Right forelimb (tissue), 1 donor: ENCODE data around the gene AAMP.
"Not testable (repeated sequence)": the region's sequence is repeated elsewhere in the genome, so short reads cannot be mapped to it uniquely, and the experiment has no call there.

Experiments used
- DNase-seq: peaks from one replicate; pipeline ENCODE4 v3.0.0-alpha.2; 2018

The AAMP gene

DNA sequence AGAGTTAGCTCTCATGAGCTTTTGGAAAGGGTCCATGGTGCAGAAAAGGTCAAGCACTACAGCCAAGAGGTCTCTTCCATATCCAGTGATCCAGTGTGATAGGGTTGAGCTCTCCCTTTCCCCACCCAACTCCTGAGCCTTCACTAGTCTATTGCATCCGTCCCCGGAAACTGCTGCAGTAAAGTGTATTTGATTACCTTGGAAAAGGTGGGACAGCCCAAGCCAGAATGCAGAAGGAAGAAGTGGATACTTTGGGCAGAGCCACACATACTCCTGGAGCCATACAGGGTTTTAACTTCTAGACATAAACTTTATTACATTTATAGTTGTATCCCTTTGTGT is 3.9 kb upstream of the AAMP start:
- no peak for DNase-seq

DNA sequence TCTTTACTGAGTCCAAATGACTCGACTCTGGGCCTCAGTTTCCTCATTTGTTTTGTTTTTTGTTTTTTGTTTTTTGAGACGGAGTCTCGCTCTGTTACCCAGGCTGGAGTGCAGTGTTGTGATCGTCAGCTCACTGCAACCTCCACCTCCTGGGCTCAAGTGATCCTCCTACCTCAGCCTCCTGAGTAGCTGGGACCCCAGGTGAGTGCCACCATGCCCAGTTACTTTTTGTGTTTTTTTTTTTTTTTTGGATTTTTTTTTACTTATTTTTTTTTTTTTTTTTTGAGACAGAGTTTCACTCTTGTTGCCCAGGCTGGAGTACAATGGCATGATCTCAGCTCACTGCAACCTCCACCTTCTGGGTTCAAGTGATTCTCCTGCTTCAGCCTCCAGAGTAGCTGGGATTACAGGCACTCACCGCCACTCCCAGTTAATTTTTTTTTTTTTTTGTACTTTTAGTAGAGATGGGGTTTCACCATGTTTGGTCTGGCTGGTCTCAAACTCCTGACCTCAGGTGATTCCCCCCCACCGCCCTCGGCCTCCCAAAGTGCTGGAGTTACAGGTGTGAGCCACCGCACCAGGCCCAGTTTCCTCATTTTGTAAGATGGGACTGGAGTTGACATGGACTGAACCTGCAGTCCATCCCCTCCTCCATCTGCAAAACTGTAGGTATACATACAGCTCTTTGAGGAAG is 3.4 kb upstream of the AAMP start:
- DNase-seq, result not testable (repeated sequence)

DNA sequence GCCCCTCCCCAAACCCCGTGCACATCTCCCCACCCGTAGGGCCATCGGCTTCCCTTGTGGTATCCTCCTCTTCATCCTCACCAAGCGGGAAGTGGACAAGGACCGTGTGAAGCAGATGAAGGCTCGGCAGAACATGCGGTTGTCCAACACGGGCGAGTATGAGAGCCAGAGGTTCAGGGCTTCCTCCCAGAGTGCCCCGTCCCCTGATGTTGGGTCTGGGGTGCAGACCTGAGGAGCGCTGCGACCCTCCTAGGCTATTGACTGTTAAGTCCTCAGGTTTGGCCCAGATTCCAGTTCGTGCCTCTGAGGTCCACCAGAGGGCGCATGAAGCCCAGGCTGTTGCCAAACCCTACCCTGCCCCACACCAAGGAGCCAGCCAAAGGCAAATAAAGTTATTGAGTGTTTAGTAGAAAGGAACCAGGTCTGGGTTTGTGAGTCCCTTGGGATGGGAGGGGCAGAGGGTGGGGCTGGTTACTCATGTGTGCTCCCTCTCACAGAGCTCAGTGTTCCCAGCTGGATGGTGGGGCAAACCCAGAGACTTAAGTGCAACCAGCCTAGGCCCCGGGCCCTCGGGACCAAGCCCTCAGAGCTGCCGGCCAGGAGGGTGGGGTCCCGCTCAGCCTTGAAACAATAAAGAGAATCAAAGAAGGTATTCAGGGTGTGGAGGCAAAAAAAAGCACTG is 2.7 kb upstream of the AAMP start:
- peak; percentile 86 for DNase-seq

DNA sequence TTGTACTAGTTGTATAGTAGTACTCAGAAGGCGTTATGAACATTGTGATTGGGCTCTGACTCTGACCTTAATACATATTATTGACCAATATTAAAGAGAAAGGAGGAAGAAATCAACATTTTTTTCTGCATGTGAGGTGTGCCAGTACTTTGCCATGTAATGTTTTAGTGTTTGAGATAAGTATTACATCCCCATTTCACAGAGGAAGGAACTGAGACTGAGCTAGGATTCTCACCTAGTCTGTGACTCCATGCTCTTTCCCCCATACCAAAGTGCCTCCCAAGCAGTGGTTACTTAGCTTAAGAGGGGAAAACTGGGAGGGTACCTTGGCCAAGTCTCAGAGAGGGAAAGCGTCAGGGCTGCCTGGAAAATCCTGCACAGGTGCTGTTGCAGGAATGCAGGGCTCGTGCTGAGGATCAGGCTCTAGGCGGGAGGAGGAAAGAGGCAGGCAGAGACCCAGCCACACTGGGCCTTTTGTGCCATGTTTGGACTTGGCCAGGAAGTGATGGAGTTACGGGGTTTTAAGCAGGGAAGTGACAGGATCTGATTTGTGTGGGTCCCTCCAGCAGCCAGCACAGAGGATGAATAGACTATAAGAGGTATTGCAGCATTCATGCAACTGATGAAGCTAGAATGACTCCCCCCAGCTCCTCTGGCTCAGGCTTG is 2.1 kb upstream of the AAMP start:
- no peak for DNase-seq

DNA sequence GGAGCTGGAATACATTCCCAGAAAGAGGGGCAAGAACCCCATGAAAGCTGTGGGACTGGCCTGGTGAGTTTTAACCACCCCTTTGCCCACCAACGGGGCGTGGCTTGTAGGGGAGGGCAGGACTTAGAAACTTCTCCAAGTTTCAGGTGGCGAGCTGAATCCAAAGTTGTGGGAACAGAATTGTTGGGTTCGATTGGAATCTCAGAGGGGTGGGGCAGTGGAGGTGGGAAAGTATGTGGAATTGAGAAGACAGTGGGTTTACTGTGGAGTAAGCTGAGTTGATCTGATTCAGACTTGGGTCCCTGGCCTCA is 1.5 kb upstream of the AAMP start:
- no peak for DNase-seq

DNA sequence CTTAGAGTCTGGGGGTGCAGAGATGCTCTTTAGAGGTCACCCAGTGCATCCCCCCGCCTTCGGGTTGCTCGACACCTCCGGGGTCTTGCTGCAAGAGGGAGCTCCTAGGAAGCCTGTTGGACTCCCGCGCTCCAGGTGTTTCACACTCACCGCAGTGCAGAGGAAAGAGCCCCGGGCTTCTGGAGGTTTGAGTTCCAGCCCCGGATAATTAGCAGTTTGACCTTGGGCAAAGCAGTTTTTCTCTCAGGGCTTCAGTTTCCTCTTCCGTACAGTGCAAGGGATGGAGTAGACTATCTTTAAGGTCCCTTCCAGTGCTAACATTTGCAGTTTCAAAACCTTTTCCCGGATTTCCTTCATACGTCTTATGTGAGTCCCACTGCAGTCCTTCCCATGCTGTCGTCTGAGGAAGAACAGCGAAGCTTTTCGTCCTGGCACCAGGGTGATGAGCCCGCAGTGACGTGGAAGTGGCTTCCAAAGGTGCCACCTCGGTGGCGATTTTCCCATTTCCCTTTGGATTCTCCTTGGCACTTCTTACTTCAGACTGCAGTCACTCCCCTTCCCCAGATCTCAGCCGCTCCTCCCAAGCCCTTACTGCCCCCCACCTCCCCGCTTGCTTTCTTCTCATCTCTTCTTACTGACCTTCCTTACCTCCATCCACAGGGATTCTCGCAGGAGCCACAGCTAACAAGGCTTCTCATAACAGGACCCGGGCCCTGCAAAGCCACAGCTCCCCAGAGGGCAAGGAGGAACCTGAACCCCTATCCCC is 967 bp upstream of the AAMP start:
- no peak for DNase-seq

DNA sequence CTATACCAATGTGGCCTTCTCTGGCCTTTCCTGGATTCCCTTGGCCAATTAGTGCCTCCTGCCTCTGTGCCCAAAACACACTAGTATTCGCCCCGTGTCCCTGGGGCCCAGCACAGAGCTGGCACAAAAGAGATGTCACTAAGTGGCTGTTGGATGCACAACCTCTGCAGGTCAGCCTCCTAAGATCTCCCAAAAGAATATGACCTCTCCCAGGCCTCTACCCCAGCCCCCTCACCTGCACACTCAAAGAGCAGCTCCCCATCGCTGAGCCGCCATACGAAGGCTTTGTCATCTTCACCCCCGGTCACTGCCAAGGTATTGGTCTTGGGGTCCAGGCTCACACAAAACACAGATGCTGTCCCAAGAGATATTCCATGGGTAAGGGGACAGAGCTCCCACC is 2.7 kb downstream of the AAMP start:
- no peak for DNase-seq

DNA sequence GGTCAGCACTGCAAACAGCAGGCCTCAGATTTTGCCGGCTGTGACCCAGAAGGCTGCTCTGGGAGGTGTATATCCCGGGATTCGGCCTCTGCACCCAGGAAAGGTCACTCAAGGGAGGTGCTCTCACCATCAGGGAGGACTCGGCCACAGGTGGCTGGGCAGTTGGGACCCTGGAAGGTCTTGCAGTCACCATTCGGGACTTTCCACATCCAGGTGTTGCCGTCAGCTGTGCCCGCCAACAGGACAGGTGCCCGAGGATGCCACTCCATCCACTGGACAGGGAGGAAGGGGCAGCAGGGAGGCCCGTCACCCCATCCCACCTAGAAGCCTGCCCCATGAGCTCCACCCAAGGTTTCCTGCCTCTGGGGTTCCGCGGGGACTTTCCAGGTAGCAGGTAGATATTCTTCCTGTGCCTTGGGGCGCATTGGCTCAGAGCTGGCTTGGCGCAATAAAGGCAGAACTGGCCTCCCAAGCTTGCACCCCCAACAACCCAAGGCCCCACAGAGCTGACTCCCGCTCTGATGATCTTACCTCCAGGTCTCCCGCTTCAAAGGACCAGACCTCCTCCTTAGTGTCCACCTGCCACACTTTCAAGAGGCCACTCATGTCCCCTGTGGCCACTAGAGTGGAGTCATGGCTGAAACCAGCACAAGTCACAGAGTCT is 3.5 kb downstream of the AAMP start:
- DNase-seq, result no peak

DNA sequence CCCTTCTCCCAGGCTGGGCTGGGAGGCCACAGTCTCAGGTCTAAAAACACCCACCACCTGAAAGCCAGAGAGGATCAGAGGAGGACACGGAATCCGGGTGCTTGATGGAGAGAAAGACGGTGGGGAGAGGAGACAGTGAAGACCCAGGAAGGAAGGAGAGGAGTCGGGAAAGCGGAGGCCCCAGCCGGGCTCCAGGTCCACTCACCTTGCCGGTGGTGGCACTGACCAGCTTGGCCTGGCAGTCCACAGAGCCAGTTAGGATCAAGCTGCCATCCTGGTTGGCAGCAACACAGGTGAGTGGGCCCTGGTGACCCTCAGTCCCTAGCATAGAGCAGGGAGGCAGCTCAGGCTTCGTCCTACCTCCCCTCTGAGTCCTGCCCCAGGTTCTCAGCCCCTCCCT is 4.3 kb downstream of the AAMP start:
- DNase-seq, result no peak

DNA sequence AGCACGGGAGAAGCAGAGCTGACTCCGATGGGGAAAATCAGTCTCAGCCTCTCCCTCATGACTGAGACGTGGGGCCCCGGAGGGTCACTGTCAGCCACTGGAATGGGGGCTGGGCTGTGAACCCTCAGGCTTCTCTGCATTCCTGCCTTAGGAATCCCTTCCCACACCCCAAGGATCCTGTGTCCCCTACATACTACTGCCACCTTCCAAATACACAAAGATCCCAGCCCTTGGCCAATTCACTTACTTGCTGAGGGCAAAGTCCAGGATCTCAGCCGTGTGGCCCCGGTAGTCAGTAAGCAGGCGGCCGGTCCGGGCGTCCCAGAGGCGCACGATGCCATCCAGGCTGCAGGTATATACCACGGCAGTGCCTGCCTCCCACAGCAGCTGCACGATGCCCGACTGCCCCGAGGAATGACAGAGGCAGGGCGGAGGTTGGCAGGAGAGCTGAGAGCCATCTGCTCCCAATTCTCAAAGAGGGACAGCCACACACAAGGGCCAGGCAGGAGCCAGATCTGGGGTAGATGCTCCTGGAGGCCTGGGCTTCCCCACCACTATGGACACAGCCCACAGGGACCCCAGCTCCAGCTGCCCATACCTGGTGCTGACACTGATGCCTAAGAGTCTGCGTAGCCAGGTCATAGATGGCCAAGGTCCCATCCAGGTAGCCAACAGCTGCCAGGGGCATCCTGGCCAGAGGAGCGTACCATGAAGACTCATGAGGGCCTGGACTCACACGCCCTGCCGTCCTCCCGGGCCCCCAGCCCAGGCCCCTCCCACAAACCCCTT is 5.0 kb downstream of the AAMP start:
- no peak for DNase-seq

DNA sequence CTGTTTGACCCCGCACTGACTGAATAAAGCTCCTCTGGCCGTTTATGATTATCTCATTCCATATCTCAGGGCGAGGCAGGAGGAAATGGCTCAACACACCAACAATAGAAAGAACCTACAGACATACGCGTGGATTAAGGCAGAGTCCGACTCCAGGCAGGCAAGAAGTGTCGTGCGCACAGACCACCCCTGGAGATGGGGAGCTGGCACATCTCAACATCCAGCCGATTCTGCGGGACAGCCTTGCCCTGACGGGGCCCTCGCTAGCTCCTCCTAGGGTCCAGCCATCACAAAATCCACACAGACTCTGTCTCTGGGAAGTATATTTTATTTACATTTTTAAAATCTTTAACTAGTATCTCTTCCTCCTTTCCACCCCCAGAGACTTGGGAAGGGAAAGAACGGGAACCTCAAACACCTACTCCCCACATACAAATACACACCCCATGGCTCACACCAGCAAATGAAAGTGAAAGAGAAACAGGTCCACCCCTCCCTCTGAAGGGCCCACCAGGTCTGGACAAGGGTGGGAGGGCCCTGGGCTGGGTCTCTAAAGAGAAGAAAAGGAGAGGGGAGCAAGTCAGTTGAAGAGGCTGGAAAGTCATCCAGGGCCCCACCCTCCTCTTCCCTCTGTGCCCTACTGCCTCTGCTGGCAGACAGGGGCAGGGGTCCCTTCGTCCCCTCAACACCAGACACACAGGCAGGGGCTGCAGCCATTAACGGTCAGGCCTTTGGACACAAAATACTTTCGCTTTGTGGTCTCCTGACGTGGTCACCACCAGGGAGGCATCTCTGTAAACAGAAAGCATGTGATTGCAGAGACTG is 5.9 kb downstream of the AAMP start:
- DNase-seq, result no peak

DNA sequence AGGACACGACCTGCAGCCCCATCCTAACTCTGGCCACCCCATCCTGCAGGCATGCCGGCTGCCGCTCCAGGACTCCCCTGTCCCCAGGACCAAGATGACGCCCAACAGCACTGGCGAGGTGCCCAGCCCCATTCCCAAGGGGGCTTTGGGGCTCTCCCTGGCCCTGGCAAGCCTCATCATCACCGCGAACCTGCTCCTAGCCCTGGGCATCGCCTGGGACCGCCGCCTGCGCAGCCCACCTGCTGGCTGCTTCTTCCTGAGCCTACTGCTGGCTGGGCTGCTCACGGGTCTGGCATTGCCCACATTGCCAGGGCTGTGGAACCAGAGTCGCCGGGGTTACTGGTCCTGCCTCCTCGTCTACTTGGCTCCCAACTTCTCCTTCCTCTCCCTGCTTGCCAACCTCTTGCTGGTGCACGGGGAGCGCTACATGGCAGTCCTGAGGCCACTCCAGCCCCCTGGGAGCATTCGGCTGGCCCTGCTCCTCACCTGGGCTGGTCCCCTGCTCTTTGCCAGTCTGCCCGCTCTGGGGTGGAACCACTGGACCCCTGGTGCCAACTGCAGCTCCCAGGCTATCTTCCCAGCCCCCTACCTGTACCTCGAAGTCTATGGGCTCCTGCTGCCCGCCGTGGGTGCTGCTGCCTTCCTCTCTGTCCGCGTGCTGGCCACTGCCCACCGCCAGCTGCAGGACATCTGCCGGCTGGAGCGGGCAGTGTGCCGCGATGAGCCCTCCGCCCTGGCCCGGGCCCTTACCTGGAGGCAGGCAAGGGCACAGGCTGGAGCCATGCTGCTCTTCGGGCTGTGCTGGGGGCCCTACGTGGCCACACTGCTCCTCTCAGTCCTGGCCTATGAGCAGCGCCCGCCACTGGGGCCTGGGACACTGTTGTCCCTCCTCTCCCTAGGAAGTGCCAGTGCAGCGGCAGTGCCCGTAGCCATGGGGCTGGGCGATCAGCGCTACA is 7.0 kb downstream of the AAMP start:
- DNase-seq, result no peak

DNA sequence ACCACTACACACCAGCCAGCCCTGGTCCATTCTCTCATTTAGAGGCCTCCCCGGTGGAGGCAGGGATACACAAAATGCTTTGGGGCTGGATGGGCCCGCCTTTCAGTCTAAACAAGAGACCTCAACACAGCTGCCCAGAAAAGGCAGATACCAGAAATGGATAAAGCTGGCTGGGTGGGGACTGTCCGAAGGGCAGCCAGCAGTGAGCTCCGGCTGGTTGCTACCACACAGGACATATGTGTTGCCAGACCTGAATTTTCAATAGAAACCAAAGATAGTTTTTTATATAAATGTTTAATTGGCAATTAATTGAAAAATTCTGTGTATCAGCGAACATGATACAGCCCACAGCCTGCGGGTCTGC is 7.7 kb downstream of the AAMP start:
- DNase-seq, result no peak

DNA sequence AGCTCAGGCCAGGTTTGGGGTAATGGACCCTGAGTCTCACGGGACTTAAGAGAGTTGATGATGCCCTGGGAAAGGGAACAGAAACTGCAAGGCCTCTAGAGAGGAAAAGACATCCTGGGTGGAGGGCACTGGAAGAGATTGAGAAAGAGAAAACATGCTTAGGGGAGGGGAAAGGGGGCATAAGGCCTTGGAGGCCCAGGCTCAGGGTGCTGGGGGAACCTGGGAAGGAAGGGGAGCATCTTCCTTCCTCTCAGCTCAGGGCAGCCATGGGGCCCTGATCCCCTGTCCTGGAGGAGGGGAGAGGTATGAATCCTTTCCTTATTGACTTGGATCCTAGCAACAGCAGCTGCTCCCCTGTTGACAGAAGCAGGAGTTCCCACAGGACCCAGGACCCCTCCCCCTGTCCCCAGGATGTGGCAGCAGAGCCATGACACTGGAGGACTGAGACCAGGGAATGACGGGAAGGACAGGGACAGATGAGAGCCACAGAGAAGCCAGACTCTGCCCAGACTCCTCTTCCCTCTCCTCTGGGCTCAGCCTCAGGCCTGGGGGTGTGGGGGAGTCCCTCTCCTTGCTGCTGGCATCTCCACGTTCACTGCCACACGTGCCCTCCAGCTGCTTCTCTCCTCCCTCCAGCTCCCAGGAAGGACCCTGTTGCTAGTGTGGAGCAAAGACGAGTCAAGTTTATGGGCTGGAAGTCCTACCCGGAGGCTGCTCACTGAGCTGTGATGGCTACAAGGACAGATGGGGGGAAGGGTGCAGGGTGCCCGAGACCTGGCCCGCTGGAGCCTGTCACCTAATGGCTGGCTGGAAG is 8.3 kb downstream of the AAMP start:
- no peak for DNase-seq

DNA sequence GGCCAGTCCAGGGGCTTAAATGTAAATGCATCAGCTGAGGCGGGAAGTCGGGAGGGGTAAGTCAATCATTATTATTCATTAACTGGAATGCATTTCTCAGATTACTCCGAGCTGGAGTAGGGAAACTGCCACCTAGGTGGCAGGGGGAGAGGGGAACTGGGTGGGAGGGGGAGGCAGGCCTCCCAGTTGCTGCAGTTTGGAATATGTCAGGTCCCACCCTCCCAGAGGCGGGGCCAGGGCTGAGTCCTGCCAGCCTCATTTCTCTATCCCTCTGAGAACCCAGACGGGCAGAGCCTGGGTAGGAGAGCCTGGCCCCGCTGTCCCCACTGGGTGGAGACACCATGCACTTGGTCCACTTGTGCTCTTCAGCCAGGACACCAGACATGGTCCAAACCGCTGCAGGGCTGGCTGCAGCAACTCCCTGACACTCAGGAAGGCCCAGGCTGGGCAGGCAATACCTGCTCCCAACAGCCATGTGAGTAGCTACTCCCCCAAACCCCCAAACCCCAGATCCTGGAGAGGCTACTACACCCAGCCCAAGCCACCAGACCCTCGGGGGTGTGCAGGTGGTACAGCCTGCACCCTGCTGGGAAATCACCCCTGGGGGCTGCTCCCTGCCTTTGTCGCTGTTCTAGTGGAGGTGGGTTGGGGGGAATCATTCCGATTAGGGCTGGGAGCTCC is 9.1 kb downstream of the AAMP start, which contains the start of gene GPBAR1:
Gene GPBAR1, plus strand, starts transcription at position 274 of the 681 bp plus-strand sequence. CDS start 1,710 bp downstream, outside the sequence.
- no peak for DNase-seq

DNA sequence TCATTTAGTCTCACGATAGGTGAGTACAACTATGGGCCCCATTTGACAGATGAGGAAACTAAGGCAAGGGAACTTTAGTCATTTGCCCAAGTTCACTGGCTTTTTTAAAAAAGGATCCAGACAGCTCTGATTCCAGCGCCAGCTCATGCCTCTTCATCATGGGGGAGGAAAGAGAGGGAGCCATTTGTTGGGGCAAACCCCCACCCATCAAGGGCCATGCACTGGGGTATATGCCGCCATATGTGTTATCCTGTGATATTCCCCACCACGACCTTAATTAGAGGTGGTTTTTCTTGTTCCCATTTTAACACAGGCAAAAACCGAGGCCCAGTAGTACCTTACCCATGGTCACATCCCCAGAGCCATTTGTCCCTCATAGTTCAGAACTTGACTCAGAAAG is 9.8 kb downstream of the AAMP start:
- no peak for DNase-seq

DNA sequence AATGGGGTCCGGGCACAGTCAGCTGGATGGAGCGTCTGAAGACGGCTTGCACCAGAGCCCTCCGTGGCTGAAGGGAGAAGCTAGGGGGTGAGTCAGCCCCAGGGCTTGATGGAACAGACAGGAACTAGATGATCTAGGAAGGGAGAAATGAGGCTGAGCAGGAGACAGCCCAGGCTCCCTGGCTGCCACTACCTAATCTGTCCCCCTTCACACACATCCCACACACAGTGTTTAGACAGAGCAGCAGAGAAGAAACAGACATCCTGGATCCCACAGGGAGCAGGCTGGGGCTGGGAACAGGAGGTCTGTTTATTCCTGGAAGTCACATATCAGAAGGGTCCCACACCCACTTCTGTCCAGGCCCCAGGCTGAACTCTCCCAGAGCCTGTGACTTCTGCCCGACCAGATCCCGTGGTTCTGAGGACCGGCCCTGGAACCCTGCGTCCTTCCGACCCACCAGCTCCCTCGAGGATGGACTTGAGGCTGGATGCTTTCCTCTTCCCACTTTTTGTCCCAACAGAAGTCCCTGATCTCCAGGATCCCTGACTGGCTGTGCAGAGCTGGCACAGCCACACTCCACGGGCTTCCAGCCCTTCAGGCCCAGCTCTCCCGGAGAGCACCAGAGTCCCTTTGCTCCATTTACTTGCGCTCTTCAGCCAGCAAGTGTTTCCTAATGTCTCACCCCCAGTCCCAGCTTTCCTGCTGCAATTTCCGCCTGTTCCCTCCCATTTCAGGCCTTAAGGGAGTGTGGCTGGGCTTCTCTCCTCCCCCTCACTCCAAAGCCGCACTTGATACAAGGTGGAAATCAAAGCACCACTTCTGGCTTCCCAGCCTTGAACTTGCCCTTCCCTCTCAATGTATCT is 10.6 kb downstream of the AAMP start:
- DNase-seq, result no peak
